T-helper 1 cell (primary cell): ENCODE results near the gene KIF5C.

Experiments
- DNase-seq, 5 donors: peaks; one replicate each; pipeline ENCODE4 v3.0.0-alpha.2; 2012 to 2020

The KIF5C gene

DNA sequence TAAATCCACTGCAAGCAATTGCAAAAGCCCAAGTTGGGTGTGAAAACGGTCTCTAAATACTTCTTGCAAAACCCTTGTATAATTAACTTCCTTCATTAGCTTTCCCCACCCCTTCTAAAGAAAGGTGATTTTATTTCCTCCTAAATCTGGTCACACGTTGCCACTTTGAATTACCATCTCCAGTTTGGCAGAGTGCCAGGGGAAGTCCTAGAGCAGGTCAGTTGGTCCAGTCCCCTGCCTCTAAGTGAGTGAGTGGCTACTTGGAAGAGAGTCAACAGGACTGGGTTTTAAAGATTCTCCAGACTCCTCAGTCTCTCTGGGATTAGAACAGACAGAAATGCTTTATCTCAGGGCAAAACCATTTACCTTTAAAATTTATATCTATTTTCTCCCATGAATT lies 144.7 kb downstream of the KIF5C start:
- DNase-seq: no peak

DNA sequence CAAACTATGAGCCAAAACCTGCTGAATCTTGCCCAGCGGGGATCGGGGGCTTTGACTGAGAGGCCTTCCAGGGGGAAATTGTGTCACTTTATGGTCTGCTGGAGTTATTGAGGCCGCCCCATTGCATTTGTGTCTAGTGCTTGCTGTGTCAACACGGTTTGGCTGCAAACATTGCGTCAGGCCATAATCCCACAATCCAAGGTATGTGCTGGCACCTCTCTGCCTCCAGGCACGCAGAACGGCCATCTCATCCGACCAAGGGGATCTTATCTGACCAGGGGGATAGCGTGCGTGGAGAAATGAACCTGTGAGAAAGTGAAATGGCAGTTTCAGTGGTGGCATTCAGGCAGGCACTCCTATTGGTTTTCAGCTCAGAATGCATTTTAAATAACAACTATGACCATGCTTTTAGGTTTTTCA lies 145.4 kb downstream of the KIF5C start:
- DNase-seq: no peak

GRCh38 chr2:149021271-149021719 lies 146.3 kb downstream of the KIF5C start:
- DNase-seq: no peak

- no peak for DNase-seq
Measured at GRCh38 chr2:149021761-149022160, 146.7 kb downstream of the KIF5C start.

DNA sequence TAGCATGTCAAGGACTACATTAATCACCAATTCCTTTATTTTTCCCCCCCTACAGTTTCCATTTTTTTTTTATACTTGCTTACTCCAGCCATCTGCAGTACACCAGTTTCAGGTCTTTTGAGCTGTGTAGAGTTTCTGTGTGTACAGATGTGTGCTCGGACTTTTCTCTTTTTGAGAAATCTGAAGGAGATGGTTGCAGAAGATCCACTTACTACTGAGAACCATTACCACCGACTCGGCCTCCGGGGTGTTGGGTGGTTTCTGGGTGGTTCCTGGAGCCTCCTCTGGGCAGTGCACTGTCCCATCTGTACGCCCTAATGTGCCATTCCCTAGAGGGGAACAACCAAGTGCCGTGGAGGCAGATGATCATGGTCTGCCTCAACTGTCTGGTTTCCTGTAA lies 148.1 kb downstream of the KIF5C start:
- no peak for DNase-seq

DNA sequence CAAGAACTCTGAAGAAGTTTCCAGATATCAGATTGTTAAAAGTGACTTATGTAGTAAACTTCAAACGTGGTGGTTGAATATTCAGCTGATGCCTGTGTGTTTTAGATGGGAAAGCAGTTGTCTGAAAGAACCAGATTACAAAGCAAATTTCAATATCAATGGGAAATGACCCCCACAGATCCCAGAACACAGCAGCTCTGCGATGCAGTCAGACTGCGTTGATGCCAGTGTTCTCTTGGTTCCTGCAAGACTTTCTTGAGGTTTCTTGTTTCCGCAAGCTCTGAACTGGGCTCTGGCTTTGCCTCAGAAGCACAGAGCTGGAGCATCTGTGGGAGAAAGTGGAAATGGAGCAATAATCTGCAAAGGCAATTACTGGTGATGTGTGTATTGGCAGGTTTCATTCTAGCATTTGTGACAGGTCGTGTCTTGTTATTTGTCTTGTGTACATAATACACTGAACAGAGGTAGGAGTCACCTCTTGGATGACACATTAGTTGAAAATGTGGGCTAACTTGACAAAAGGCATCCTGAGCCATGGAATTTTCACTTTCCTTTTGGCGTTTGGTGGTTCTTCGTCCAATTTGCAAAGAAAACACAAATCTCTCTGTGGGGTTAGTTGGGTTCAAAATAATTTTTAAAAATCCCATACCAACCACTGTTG lies 152.7 kb downstream of the KIF5C start:
- DNase-seq: no peak

DNA sequence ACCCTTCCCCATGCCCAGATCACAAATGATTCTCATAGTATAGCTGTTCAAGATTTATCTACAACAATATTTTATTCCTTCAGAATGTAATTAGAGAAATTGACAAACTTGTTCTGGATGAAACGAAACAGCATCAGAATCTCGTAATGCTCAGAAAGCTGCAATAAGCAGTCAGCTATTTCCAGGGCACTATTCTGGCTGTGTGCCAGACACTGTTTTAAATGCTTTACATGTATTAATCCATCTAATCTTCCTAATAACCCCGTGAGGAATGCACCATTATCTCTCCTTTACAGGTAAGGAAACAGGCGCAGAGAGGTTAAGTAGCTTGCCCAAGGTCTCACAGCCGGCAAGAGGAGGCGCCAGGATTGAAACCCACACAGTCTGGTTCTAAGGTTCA lies 153.3 kb downstream of the KIF5C start:
- DNase-seq: no peak

DNA sequence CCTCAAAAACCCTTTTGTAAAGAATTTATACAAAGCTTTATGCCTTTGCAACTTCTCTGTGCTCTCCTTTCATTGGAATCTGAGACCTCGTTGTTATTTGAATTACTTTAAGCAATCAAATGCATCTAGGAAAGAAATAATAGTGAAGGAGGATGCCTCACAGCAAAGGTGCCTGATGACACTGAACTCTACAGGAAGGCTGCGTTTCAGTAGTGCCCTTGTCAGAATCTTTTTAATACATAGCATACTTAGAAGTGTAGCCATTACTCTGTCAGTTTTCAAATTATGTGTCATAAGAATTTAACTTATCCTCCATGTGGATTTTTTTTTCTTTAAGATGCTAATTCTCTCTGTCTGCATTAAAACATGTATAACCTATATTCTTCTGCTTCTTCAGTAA lies 153.9 kb downstream of the KIF5C start:
- DNase-seq: no peak

GRCh38 chr2:149029307-149029965 lies 154.4 kb downstream of the KIF5C start:
- no peak for DNase-seq

GRCh38 chr2:149031396-149031795 lies 156.4 kb downstream of the KIF5C start:
- DNase-seq: no peak

- no peak for DNase-seq
Measured at GRCh38 chr2:149033716-149034115, 158.7 kb downstream of the KIF5C start.

DNA sequence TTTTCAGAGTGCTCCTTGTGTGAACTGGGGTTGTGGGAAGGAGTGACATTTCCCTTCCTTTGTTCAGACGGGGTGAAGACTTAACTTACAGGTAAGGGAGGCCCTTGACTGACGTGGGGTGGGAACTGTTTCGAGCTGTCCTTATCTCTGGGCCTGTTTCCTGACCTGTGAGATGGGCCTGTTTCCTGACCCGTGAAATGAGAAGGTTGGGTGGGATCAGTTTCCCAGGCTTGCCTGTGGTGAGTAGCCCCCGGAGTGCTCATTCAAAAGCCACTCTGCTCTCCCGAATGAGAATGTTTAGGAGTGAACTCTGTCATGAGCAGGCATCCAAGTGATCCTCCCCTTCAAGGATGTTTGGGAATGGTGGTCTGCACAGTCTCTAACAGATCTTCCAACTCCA lies 159.4 kb downstream of the KIF5C start:
- DNase-seq: no peak

DNA sequence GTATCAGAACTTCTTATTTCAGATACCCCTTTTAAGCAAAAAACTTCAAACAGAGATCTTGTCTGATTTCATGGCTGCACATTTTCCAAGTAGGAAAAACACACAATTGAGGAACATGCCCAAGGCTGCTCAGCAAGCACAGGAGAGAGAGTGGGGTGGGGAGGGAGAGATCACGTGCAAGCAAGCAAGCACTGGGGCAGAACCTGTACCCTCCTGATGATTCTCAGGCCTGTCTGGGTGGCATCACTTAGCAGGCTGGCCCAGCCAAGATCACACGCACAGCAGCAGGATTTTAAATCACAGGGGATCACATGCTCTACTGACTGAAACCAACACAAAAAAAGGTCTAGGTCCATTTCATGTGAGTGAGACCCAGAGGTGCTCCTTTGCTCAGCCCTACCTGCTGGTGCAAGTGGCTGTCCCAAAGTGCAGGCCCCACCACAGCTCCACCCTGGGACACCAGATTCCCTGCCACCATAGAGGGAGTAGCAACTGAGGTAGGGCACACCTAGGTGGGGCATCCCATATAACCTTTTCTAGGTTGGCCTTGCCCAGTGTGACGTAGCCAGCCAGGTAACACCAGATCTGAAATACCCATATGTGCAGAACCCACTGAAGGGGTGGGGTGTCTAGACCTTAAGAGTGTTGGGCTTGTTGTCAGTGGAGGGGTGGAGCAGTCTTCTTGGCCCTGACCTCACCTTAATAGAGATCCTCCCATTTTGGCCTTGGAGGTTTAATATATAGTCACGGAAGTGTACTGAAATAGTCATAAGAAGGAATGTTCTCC lies 161.7 kb downstream of the KIF5C start:
- no peak for DNase-seq

DNA sequence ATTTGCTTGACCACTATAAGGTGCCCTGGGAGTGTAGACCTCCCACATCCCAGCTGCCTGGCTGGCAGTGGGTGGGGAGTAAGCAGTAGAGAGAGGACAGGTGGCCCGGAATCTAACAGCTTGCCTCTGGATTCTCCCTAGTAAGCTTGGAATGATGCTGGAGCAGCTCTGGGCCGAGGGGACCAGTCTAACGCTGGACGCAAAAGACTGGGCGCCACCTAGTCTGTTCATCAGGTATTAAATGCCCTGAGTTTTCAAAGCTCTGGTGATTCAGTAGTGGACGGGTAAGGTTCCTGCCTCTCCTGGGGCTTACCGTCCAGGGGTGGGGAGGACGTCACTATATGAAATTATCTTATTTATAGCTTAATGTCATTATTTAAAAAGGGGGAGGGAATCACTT lies 162.8 kb downstream of the KIF5C start:
- DNase-seq: no peak

GRCh38 chr2:149038442-149039212 lies 163.6 kb downstream of the KIF5C start, which contains the start of gene LYPD6B:
LYPD6B (plus strand) TSS chr2:149038699; CDS start chr2:149130949, 92,250 bp downstream.
- no peak for DNase-seq

- DNase-seq: no peak
Measured at GRCh38 chr2:149039213-149039724, 164.2 kb downstream of the KIF5C start.

DNA sequence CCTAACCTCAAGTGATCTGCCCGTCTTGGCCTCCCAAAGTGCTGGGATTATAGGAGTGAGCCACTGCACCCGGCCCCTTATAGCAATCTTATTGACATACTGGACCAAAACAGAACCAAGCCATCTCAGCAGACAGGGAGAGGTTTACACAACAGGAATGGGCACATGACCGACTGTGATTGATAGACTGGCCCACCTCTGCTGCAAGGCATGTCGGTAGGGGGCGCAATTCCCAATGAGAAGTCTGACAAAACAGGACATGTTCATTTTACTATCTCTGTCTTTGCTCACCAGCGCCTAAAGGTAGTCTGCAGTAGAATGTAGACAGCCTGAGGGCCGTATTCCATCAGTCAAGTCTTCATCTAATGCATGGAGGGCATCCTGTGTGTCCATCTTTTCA lies 165.4 kb downstream of the KIF5C start:
- DNase-seq: peak in 3 of 5 donors; percentile 7 to 28 (median 24)

- DNase-seq: no peak
Measured at GRCh38 chr2:149041482-149041881, 166.5 kb downstream of the KIF5C start.

DNA sequence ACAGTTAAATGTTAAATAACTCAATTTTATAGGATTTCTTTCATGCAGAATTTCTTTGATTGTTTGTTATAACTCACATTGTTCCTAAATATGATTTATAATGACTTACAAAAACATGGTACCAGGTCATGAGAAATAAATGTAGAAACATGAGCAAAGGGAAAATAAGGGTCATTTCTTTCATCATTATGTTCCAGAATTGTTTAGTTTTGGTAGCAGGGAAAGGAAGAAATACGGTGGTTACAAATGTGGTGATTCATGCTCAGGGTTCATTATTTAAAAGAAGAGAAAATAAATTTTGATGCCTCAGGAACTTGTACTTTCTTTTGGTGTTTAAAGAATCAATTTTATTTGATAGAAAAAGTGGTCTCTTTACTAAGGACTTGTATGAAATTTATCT lies 167.9 kb downstream of the KIF5C start:
- no peak for DNase-seq

GRCh38 chr2:149044500-149044899 lies 169.5 kb downstream of the KIF5C start:
- no peak for DNase-seq

DNA sequence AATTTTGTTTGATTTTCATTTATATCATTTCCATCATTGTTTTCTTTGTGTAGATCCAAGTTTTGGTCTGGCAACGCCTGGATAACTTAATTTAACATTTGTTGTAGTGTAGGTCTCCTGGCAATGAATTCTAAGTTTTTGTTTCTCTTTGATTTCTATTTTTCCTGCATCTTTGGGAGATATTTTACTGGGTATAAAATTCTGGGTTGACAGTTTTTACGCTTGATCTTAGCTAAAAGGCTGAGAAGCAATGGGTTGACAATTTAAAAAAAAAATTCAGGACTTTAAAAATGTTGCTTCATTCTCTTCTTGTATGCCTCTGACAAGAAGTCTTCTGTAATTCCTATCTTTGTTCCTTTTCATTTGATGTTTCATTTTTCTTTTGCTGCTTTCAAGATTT lies 172.1 kb downstream of the KIF5C start:
- no peak for DNase-seq

DNA sequence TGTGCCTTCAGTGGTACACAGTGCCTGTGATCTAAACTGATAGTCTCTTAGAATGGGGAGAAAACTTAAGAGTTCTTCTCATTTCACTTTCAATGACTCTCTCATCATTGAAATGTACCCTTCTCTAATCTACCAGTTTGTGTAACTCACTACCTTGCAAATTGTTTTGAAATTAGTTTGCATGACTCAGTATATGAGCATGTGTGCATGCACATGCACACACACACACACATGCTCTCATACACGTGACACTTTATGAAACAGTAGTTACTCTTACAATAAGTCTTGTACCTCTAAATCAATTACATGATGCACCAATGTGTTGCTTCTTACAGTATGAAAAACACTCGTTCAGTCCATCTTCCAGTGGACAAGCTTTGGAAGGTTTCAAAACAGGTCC lies 174.1 kb downstream of the KIF5C start:
- no peak for DNase-seq

DNA sequence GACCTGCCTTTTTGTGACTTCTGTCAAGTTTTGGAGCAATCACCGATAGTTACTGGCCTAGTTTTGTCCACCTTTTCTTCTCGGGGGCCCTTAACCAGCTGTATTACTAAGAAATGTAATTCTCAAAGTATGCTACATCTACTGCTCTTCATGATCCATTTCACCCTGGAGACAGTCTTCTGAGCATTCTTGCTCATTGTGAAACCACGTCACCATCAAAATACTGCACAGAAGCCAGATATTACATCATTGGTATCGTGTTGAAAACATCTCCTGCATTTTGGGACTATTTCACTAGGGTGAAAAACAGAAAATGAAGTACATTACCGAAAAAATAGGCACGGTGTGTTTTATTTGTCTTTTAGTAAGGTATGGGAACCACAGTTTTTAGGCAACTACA lies 175.2 kb downstream of the KIF5C start:
- DNase-seq: peak in 1 of 5 donors; percentile 40
